Common myeloid progenitor, CD34-positive (primary cell): ENCODE results near the gene SNTA1.
A peak's percentile ranks its signal among the peaks of the same experiment; 100 is the strongest.

Experiments used
- CTCF ChIA-PET: fragments of 350-600 bp; sonication (Branson Sonifier 250); formaldehyde crosslinking; loops from one replicate; lab custom pipeline; 2021; ENCODE audit warnings: antibody characterized with exemption; lab: Charles Lee
- POLR2A ChIA-PET: fragments of 350-600 bp; sonication (Branson Sonifier 250); formaldehyde crosslinking; loops from one replicate; lab custom pipeline; 2021; ENCODE audit warnings: antibody characterized with exemption; lab: Charles Lee
- DNase-seq, 3 donors: peaks; one replicate each; pipeline versions ENCODE4 v3.0.0 to v3.0.0-alpha.2; 2013
- H3K27ac ChIP-seq, 2 experiments: 1 replicate in 1 of 2; 2 replicates in 1 of 2; pipeline ENCODE4 v1.7.0; 2013; ENCODE audit warnings: inconsistent platforms in 2 of 2, low read length in 2 of 2, mild to moderate bottlenecking in 2 of 2, low read depth in 1 of 2, moderate library complexity in 1 of 2; ENCODE audit not compliant: severe bottlenecking in 2 of 2, insufficient read depth in 1 of 2, poor library complexity in 1 of 2
- H3K27me3 ChIP-seq, 5 experiments: replicated peaks in 2 of 5; 1 replicate in 3 of 5; 2 replicates in 2 of 5; pipeline versions ENCODE4 v1.6.1 to v1.7.0; 2013; ENCODE audit warnings: low read length in 4 of 5, mild to moderate bottlenecking in 2 of 5, moderate library complexity in 2 of 5, inconsistent platforms in 1 of 5; ENCODE audit not compliant: insufficient read depth in 5 of 5, control insufficient read depth in 4 of 5
- H3K36me3 ChIP-seq, 4 experiments: 1 replicate in 2 of 4; 2 replicates in 2 of 4; pipeline versions ENCODE4 v1.6.1 to v1.7.0; 2013; ENCODE audit warnings: low read length in 3 of 4, control low read depth in 1 of 4, mild to moderate bottlenecking in 1 of 4; ENCODE audit not compliant: control insufficient read depth in 4 of 4, insufficient read depth in 4 of 4
- H3K4me1 ChIP-seq, 4 experiments: 1 replicate in 3 of 4; 2 replicates in 1 of 4; pipeline versions ENCODE4 v1.6.1 to v1.7.1; 2013; ENCODE audit warnings: low read length in 3 of 4, mild to moderate bottlenecking in 3 of 4, control low read depth in 1 of 4, inconsistent platforms in 1 of 4, moderate library complexity in 1 of 4; ENCODE audit not compliant: control insufficient read depth in 4 of 4, insufficient read depth in 4 of 4; ENCODE audit errors: control extremely low read depth in 1 of 4
- H3K4me3 ChIP-seq, 7 experiments: 1 replicate in 4 of 7; 2 replicates in 3 of 7; pipeline versions ENCODE4 v1.5.1 to v1.7.0; 2013; ENCODE audit warnings: mild to moderate bottlenecking in 7 of 7, low read length in 6 of 7, moderate library complexity in 6 of 7, inconsistent platforms in 2 of 7, low read depth in 2 of 7, control low read depth in 1 of 7; ENCODE audit not compliant: insufficient read depth in 4 of 7, control insufficient read depth in 1 of 7; ENCODE audit errors: extremely low read depth in 1 of 7
- H3K9me3 ChIP-seq, 5 experiments: 1 replicate in 4 of 5; 2 replicates in 1 of 5; pipeline versions ENCODE4 v1.6.1 to v1.7.1; 2013; ENCODE audit warnings: low read length in 4 of 5, mild to moderate bottlenecking in 2 of 5, inconsistent platforms in 1 of 5, low read depth in 1 of 5, moderate library complexity in 1 of 5; ENCODE audit not compliant: control insufficient read depth in 4 of 5, insufficient read depth in 2 of 5; ENCODE audit errors: control extremely low read depth in 1 of 5
- WGBS: methylation state at CpG from one replicate; pipeline ENCODE4 v1.1.5; 2013; ENCODE audit not compliant: insufficient coverage; 5-methylcytosine and 5-hydroxymethylcytosine counted together

Gene SNTA1

DNA sequence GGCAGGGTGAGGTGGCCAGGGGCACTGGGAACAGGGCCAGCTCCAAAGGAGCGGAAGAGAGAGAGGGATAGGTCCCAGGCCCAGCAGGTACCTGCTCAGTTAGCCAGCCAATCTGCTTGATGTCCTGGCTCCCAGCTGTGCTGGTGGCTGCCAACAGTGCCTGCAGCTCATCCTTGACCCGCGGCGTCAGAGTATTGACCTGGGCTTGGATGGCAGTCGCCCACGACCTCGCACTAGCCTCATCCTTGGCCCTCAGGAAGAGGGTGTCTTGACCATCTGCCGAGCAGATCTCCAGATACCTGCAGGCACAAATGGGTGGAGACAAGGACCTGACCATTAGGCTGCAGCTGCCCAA, 31.1 kb downstream of the SNTA1 start:
- POLR2A ChIA-PET, result no interaction called here
- 95% methylated on average over 7 of the region's 8 CpGs for WGBS

GRCh38 chr20:33411711-33412483, 31.7 kb downstream of the SNTA1 start:
- peaks cover 2 to 21% (median 11%) of the 10 kb centered on the region in 4 experiments for H3K36me3 ChIP-seq

More for the DNA sequence above, 31.1 kb downstream of the SNTA1 start:
- no peaks in the 10 kb centered on the region for H3K9me3 ChIP-seq
- H3K4me3 ChIP-seq, result no peak overlapping the region
- peaks cover 0 to 16% (median 9%) of the 10 kb centered on the region in 4 experiments for H3K36me3 ChIP-seq
- H3K27ac ChIP-seq, result no peak overlapping the region
- CTCF ChIA-PET, result interaction anchor here (0.8 kb wide), 1 partner anchor 241 kb away, joined by 3 read pairs; no protein-coding TSS in a partner anchor
- DNase-seq, result no peak
- no peaks in the 10 kb centered on the region for H3K27me3 ChIP-seq
- peaks cover 0 to 4% (median 0%) of the 10 kb centered on the region in 4 experiments for H3K4me1 ChIP-seq

DNA sequence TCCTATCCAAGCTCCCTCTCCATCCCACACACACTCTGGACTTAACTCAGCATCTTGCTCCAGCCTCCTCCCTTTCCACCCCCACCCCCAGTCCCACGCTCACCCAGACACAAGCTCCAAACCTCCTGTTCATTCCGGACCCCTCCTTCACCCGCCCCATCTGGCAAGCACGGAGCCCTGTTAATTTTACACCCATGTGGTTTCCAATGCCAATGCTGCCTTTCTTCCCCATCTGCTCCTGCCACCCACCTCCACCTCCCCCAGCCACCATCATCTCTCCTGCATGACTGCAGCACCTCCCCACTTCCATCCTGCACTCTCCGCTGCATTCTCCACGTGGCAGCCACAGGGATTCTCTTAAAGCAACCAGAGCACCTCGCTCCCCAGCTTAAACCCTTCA, 32.3 kb downstream of the SNTA1 start:
- H3K4me1 ChIP-seq, result peaks cover 0 to 4% (median 0%) of the 10 kb centered on the region in 4 experiments
- ChIA-PET CTCF (interaction anchor here (0.8 to 1.7 kb wide), 2 partner anchors 10 to 17 kb away, joined by 3 to 4 read pairs; partner anchors contain the start of gene CDK5RAP1), POLR2A (interaction anchor here (0.6 to 0.8 kb wide), 2 partner anchors 56 to 122 kb away, joined by 3 to 4 read pairs; no protein-coding TSS in a partner anchor)
- WGBS, result 98% methylated on average over 7 of the region's 7 CpGs
- no peak overlapping the region for H3K4me3 ChIP-seq
- H3K27me3 ChIP-seq, result no peaks in the 10 kb centered on the region
- H3K9me3 ChIP-seq, result peaks cover 0 to 2% (median 0%) of the 10 kb centered on the region in 5 experiments
- no peak for DNase-seq
- peaks cover 2 to 23% (median 11%) of the 10 kb centered on the region in 4 experiments for H3K36me3 ChIP-seq
- no peak overlapping the region for H3K27ac ChIP-seq

More at GRCh38 chr20:33411711-33412483, 31.7 kb downstream of the SNTA1 start:
- Histone ChIP-seq H3K27ac (no peak overlapping the region), H3K9me3 (peaks cover 0 to 2% (median 0%) of the 10 kb centered on the region in 5 experiments), H3K4me1 (peaks cover 0 to 4% (median 0%) of the 10 kb centered on the region in 4 experiments), H3K4me3 (no peak overlapping the region), H3K27me3 (no peaks in the 10 kb centered on the region)
- ChIA-PET CTCF (interaction anchor here (0.8 to 1.7 kb wide), 3 partner anchors 10 to 242 kb away, joined by 3 to 4 read pairs (median 3); partner anchors contain the start of gene CDK5RAP1), POLR2A (interaction anchor here (0.6 to 0.8 kb wide), 2 partner anchors 55 to 121 kb away, joined by 3 to 4 read pairs; no protein-coding TSS in a partner anchor)
- no peak for DNase-seq
- WGBS, result 100% methylated on average over 1 of the region's 7 CpGs

GRCh38 chr20:33410081-33410742, 33.4 kb downstream of the SNTA1 start:
- ChIA-PET POLR2A (no interaction called here), CTCF (interaction anchor here (0.8 to 1.7 kb wide), 2 partner anchors 9 to 90 kb away, joined by 4 to 6 read pairs; partner anchors contain the start of gene CDK5RAP1)
- Histone ChIP-seq H3K4me3 (no peak overlapping the region), H3K27ac (no peak overlapping the region), H3K36me3 (peaks cover 2 to 28% (median 12%) of the 10 kb centered on the region in 4 experiments), H3K27me3 (no peaks in the 10 kb centered on the region), H3K4me1 (peaks cover 0 to 4% (median 0%) of the 10 kb centered on the region in 4 experiments), H3K9me3 (peaks cover 0 to 2% (median 0%) of the 10 kb centered on the region in 5 experiments)
- DNase-seq, result no peak
- WGBS, result 96% methylated on average over 12 of the region's 15 CpGs

GRCh38 chr20:33408716-33409654, 34.6 kb downstream of the SNTA1 start:
- WGBS, result 97% methylated on average over 9 of the region's 18 CpGs
- peaks cover 2 to 33% (median 12%) of the 10 kb centered on the region in 4 experiments for H3K36me3 ChIP-seq
- CTCF ChIA-PET, result interaction anchor here (0.7 to 1.3 kb wide), 2 partner anchors 8 to 29 kb away, joined by 3 read pairs; no protein-coding TSS in a partner anchor

DNA sequence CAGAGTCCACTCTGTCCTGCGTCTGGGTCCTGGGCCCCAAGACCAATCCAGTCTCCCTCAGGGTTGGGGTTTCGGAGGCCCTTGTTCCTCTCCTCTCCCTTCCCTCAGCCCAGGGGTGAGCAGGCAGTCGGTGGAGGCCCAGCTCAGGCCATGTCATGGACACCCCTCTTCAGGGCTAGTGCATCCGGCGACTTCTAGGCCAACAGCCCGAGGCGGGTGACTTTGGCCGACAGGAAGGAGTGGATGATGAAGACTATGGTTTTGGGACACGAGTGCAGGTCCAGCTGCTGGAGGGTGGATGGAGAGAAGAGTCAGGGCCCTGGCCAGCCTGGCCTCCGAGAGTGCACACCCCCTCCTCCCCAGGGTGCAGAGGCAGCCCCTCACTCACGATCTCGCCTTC, 35.2 kb downstream of the SNTA1 start:
- Histone ChIP-seq H3K4me1 (peaks cover 0 to 4% (median 0%) of the 10 kb centered on the region in 4 experiments), H3K27me3 (no peaks in the 10 kb centered on the region), H3K9me3 (peaks cover 0 to 2% (median 0%) of the 10 kb centered on the region in 5 experiments), H3K36me3 (peaks cover 2 to 33% (median 12%) of the 10 kb centered on the region in 4 experiments), H3K27ac (no peak overlapping the region), H3K4me3 (no peak overlapping the region)
- WGBS, result 98% methylated on average over 8 of the region's 12 CpGs
- CTCF ChIA-PET, result interaction anchor here (0.7 to 1.3 kb wide), 2 partner anchors 9 to 30 kb away, joined by 3 read pairs; no protein-coding TSS in a partner anchor
- DNase-seq, result no peak
- POLR2A ChIA-PET, result no interaction called here

More at GRCh38 chr20:33408716-33409654, 34.6 kb downstream of the SNTA1 start:
- no peak overlapping the region for H3K27ac ChIP-seq
- H3K27me3 ChIP-seq, result no peaks in the 10 kb centered on the region
- no peak overlapping the region for H3K4me3 ChIP-seq
- DNase-seq, result peak in 2 of 3 donors; percentile 30 to 34
- H3K9me3 ChIP-seq, result peaks cover 0 to 2% (median 0%) of the 10 kb centered on the region in 5 experiments
- POLR2A ChIA-PET, result interaction anchor here (0.7 kb wide), 1 partner anchor 1044 kb away, joined by 3 read pairs; no protein-coding TSS in a partner anchor
- H3K4me1 ChIP-seq, result peaks cover 0 to 4% (median 0%) of the 10 kb centered on the region in 4 experiments
